Measurements from ENCODE around the gene GAS7.

GAS7 gene

DNA sequence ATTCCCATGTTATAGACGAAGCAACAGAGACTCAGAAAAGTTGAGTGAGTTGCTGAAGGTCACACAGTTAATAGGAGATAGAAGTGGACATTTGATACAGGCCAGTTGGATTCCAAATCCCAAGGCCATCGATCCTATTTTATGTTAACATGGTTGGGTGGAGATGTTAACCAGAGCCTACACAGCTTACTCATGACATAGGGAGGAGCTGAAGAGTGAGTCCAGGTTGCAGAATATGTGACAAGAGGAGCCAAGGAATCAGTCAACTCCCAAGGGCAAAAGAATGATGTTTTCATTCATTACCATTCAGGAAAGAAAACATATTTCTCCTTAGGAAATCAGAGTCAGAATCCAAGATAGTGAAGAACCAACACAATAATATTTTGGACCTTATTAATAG lies 40.3 kb upstream of the GAS7 start:
- H3K27ac ChIP-seq, result no peak overlapping the region
- H3K4me3 ChIP-seq (IDR thresholded peaks at IDR 0.05; ENCODE audit: insufficient read depth, low read depth, low read length), result no peak overlapping the region
- no peaks in the 10 kb centered on the region for H4K20me1 ChIP-seq (ENCODE audit: insufficient read depth)
- TF ChIP-seq, protein P1, sequence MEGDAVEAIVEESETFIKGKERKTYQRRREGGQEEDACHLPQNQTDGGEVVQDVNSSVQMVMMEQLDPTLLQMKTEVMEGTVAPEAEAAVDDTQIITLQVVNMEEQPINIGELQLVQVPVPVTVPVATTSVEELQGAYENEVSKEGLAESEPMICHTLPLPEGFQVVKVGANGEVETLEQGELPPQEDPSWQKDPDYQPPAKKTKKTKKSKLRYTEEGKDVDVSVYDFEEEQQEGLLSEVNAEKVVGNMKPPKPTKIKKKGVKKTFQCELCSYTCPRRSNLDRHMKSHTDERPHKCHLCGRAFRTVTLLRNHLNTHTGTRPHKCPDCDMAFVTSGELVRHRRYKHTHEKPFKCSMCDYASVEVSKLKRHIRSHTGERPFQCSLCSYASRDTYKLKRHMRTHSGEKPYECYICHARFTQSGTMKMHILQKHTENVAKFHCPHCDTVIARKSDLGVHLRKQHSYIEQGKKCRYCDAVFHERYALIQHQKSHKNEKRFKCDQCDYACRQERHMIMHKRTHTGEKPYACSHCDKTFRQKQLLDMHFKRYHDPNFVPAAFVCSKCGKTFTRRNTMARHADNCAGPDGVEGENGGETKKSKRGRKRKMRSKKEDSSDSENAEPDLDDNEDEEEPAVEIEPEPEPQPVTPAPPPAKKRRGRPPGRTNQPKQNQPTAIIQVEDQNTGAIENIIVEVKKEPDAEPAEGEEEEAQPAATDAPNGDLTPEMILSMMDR (conservative IDR thresholded peaks at IDR 0.05; ENCODE audit: low read depth, low read length), result no peak
- H3K36me3 ChIP-seq (ENCODE audit: insufficient read depth), result no peaks in the 10 kb centered on the region
- no peak overlapping the region for H3K4me2 ChIP-seq
- H3K79me2 ChIP-seq (ENCODE audit: insufficient read depth, low read depth), result no peaks in the 10 kb centered on the region
- H3K4me1 ChIP-seq (ENCODE audit: low read depth, poor library complexity, severe bottlenecking), result no peaks in the 10 kb centered on the region
- H3K9ac ChIP-seq, result no peak overlapping the region
- no peak overlapping the region for H2AFZ ChIP-seq (ENCODE audit: low read depth)
- no peaks in the 10 kb centered on the region for H3K27me3 ChIP-seq (ENCODE audit: insufficient read depth, low read depth)

GRCh38 chr17:10234033-10234432 lies 35.6 kb upstream of the GAS7 start:
- Histone ChIP-seq H3K4me1 (ENCODE audit: low read depth, poor library complexity, severe bottlenecking) (no peaks in the 10 kb centered on the region), H3K27me3 (ENCODE audit: insufficient read depth, low read depth) (no peaks in the 10 kb centered on the region), H4K20me1 (ENCODE audit: insufficient read depth) (no peaks in the 10 kb centered on the region), H3K79me2 (ENCODE audit: insufficient read depth, low read depth) (no peaks in the 10 kb centered on the region), H3K36me3 (ENCODE audit: insufficient read depth) (no peaks in the 10 kb centered on the region), H3K4me3 (IDR thresholded peaks at IDR 0.05; ENCODE audit: insufficient read depth, low read depth, low read length) (no peak overlapping the region), H2AFZ (ENCODE audit: low read depth) (no peak overlapping the region), H3K27ac (no peak overlapping the region), H3K4me2 (no peak overlapping the region), H3K9ac (no peak overlapping the region)
- TF ChIP-seq, protein P1 (conservative IDR thresholded peaks at IDR 0.05; ENCODE audit: low read depth, low read length), result no peak

GRCh38 chr17:10233161-10233560 lies 34.8 kb upstream of the GAS7 start:
- no peak overlapping the region for H3K9ac ChIP-seq
- no peaks in the 10 kb centered on the region for H3K79me2 ChIP-seq (ENCODE audit: insufficient read depth, low read depth)
- TF ChIP-seq, protein P1 (conservative IDR thresholded peaks at IDR 0.05; ENCODE audit: low read depth, low read length), result no peak
- H3K27me3 ChIP-seq (ENCODE audit: insufficient read depth, low read depth), result no peaks in the 10 kb centered on the region
- H2AFZ ChIP-seq (ENCODE audit: low read depth), result no peak overlapping the region
- no peaks in the 10 kb centered on the region for H3K4me1 ChIP-seq (ENCODE audit: low read depth, poor library complexity, severe bottlenecking)
- no peaks in the 10 kb centered on the region for H3K36me3 ChIP-seq (ENCODE audit: insufficient read depth)
- no peak overlapping the region for H3K4me2 ChIP-seq
- H4K20me1 ChIP-seq (ENCODE audit: insufficient read depth), result no peaks in the 10 kb centered on the region
- H3K4me3 ChIP-seq (IDR thresholded peaks at IDR 0.05; ENCODE audit: insufficient read depth, low read depth, low read length), result no peak overlapping the region
- H3K27ac ChIP-seq, result no peak overlapping the region

- H3K4me1 ChIP-seq (ENCODE audit: low read depth, poor library complexity, severe bottlenecking), result no peaks in the 10 kb centered on the region
- H4K20me1 ChIP-seq (ENCODE audit: insufficient read depth), result no peaks in the 10 kb centered on the region
- TF ChIP-seq, protein P1 (conservative IDR thresholded peaks at IDR 0.05; ENCODE audit: low read depth, low read length), result no peak
Measured at GRCh38 chr17:10229181-10229580, 30.8 kb upstream of the GAS7 start.

More at GRCh38 chr17:10229181-10229580, 30.8 kb upstream of the GAS7 start:
- no peak overlapping the region for H3K4me3 ChIP-seq (IDR thresholded peaks at IDR 0.05; ENCODE audit: insufficient read depth, low read depth, low read length)
- no peaks in the 10 kb centered on the region for H3K27me3 ChIP-seq (ENCODE audit: insufficient read depth, low read depth)
- H3K36me3 ChIP-seq (ENCODE audit: insufficient read depth), result no peaks in the 10 kb centered on the region
- no peak overlapping the region for H3K4me2 ChIP-seq
- H2AFZ ChIP-seq (ENCODE audit: low read depth), result no peak overlapping the region
- H3K9ac ChIP-seq, result no peak overlapping the region
- no peak overlapping the region for H3K27ac ChIP-seq
- no peaks in the 10 kb centered on the region for H3K79me2 ChIP-seq (ENCODE audit: insufficient read depth, low read depth)

Data from KMS-11 (cell line).